ENCODE measurements around the gene MCF2L2.
A peak's percentile ranks its signal among the peaks of the same experiment; 100 is the strongest.

Gene MCF2L2

DNA sequence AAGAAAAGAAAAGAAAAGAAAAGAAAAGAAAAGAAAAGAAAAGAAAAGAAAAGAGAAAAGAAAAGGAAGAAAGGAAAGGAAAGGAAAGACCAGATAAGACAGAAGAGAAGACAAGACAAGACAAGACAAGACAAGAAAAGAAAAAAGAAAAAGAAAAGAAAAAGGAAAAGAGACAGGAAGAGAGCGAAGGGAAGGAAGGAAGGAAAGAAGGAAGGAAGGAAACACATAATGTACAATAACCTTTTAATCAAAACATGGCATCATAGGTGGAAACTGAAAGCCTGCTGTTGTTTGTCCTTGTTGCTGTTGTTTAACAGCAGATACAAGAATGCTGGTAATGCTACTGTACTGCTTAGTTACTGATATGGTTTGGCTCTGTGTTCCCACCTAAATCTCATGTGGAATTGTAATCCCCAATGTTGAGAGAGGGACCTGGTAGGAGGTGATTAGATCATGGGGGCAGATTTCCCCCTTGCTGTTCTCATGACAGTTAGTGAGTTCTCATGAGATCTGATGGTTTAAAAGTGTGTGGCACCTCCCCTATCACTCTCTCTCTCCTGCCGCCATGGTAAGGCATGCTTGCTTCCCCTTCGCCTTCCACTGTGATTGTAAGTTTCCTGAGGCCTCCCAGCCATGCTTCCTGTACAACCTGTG lies 67.3 kb downstream of the MCF2L2 start:
- no peak for DNase-seq

GRCh38 chr3:183359036-183359435 lies 69.4 kb downstream of the MCF2L2 start:
- no peak for DNase-seq

DNA sequence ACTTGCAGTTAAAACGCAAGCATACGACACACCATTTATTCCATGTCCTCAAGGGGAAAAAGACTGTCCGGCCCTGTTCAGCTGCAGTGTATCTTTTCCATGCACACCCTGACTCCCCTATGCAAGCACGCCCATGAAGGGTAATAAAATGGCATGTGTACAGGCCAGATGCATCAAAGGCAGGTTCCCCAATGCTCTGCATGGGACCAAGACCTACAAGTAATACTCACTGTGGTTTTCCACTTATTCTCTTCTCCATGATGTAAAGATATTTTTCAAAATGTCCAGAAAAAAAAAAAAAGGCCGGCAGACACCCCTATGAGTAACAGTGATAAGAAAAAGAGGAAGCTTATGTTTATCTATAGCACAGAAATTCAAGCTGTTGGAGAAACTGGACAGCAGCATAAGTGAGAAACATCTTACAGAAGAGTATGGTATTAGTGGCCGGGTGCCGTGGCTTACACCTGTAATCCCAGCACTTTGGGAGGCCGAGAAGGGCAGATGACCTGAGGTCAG lies 70.8 kb downstream of the MCF2L2 start:
- no peak for DNase-seq

DNA sequence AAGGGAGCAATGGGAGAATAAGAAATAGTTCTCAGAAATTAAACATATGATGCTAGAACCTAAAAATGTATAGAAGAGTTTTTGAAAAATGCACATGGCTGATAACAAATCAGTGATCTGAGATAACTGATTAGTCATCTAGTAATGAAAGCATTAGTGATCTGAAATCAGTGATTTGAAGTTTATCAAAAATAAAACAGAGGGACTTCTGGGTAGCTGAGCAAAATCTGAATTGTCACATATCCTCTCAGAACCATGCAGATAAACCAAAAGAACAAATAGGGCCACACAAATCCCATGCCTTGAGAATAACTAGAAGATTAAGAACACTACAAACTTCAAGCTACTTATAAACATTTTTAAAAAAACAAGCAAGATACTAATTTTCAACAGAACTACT lies 71.5 kb downstream of the MCF2L2 start:
- peak in 1 of 5 experiments; percentile 11 for DNase-seq

DNA sequence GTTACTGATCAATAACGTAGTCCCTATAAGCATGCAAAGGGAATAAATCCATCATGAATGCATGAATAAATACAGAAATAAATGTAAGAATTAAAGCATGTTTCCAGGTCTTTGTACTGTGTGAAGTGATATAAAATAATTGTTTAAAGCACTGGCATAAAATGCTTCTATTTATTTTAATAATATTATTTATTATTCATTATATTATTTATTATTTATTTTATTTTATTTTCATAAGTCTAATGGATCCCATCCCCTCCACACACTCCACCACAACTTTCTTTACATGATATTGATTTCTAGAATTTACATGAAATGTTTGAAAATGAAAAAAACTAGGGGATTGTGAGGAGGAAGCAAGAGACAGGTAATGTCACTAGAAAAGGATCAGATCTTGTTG lies 73.5 kb downstream of the MCF2L2 start:
- DNase-seq, result no peak

GRCh38 chr3:183354325-183354831 lies 74.0 kb downstream of the MCF2L2 start:
- DNase-seq, result no peak

DNA sequence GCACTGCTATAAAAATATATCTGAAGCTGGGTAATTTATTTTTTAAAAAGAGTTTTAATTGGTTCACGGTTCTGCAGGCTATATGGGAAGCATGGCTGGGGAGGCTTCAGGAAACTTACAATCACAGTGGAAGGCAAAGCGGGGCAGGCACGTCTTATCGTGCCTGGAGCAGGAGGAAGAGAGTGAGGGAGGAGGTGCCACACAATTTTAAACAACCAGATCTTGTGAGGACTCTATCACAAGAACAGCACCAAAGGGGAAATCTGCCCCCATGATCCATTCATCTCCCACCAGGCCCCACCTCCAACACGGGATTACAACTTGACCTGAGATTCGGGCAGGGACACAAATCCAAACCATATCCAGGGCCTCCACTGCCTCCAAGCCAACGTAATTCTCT lies 75.0 kb downstream of the MCF2L2 start:
- no peak for DNase-seq

DNA sequence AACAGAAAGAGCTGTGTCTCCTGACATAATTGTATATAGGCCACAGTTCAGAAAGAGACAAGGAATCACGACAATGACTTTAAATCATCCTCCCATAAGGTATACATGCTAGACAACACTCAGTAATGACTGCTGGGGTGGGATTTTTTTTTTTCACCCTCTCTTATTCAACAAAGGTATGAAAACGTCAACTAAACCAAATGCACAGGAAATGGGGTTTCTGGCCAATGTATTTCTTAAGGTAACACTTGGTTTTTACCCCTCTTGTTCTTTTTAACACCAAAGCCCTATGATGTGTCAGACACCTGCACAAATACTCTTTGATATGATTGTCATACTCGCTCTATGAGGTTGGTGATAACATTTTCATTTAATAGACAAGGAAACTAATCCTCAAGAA lies 78.3 kb downstream of the MCF2L2 start:
- peak in 2 of 5 experiments; percentile 68 to 80 for DNase-seq

- peak in 2 of 5 experiments; percentile 39 to 85 for DNase-seq
Observed at GRCh38 chr3:183349421-183350157, 78.8 kb downstream of the MCF2L2 start.

DNA sequence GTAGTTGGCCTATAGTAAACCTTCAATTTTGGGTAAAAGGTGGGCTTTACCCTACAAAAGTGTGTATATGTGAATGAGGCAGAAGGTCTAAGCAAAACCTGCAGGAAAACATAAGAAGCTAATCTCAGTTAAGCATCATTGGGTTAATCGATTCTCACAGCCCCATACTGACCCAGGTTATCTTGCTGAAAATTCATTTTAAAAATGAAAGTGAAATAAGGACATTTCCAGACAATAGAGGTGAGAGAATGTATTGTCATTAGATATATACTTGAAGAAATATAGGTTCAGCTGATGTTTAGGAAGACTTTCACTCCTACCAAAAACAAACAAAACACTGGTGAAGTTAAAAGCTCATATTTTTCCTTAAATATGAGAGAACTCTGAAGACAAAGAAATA lies 85.6 kb downstream of the MCF2L2 start:
- peak in 1 of 5 experiments; percentile 9 for DNase-seq

GRCh38 chr3:183341545-183342288 lies 86.7 kb downstream of the MCF2L2 start:
- DNase-seq, result no peak

GRCh38 chr3:183340222-183340621 lies 88.2 kb downstream of the MCF2L2 start:
- no peak for DNase-seq

GRCh38 chr3:183339461-183340086 lies 88.8 kb downstream of the MCF2L2 start:
- DNase-seq, result no peak

DNA sequence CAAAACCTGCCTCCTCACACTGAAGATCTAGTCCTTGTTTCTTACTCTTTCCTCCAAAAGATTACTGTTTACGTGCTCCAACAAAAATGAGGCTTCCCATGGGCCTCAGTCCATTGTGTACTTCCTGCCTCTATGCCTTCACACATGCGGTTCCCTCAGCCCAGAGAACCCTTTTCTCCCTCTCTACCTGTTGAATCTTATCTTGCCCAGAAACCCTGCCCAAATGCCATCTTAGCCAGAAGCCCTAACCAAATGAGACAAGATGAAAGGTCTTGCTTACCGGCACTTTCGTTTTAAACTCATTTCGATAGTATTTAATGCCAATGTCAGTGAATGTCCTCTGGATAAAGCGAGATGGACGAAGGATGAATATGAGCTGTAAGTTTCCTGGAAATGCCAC lies 89.9 kb downstream of the MCF2L2 start:
- no peak for DNase-seq

GRCh38 chr3:183332487-183332886 lies 95.9 kb downstream of the MCF2L2 start:
- no peak for DNase-seq

- DNase-seq, result no peak
Observed at GRCh38 chr3:183331498-183331897, 96.9 kb downstream of the MCF2L2 start.

DNA sequence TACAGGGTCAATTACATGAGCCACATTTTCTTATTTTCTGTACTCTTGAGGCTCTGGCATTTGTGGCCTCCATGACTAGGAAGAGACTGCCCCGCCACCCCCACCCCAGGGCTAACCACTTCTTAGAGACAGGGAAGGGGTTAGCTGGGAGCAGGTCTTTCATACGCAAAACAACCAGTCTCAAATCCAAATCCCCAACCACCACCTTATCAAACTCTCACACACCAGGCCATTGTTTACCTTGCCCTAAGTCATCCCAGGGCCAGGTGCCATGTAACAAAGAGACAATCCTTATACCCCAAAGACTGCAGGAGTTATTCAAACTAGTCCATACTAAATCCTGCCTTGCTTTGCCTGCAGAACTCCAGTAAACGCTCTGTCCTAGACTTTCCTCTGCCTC lies 97.5 kb downstream of the MCF2L2 start:
- DNase-seq, result no peak

DNA sequence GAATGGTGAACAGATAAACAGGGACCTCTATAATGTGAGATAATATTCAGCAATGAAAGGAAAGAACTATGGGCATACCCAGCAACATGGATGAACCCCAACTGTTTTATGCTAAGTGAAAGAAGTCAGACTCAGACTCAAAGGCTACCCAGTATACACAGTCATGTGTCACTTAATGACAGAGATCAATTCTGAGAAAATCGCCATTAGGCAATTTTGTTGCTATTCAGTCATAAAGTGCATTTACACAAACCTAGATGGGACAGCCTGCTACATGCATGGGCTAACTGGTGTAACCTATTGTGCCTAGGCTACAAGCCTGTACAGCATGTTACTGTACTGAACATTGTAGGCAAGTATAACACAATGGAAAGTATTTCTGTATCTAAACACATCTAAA lies 98.9 kb downstream of the MCF2L2 start:
- DNase-seq, result no peak

GRCh38 chr3:183328823-183329222 lies 99.6 kb downstream of the MCF2L2 start:
- no peak for DNase-seq

GRCh38 chr3:183328164-183328563 lies 100.3 kb downstream of the MCF2L2 start:
- no peak for DNase-seq

DNA sequence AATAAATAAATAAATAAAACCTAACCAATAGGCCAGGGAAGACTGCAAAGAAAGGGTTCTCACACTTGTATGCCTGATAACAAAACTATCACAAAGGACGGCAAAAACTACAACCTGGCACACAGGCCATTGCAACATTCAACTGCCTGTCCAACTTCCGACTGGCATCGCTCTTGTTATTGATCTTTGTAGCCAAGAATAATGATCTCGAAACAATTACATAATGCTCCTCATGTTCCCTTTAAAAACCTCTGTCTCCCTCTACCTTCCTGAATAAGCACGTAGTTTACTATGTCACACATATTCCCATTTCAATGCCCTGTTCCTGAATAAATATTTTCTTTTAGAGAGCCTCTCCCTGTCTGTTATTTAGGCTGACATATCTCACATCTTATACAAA lies 101.1 kb downstream of the MCF2L2 start:
- DNase-seq, result no peak

GRCh38 chr3:183324083-183324482 lies 104.3 kb downstream of the MCF2L2 start:
- DNase-seq, result no peak

GRCh38 chr3:183319371-183319770 lies 109.0 kb downstream of the MCF2L2 start:
- peak in 1 of 5 experiments; percentile 12 for DNase-seq

All from T-helper 2 cell (primary cell).